ENCODE data around the gene LINGO3. TPM values are rescaled to one million over a fixed set of nuclear protein-coding genes. Genes with fewer than 3 reads are reported as not detected.

LINGO3 gene
- total RNA-seq, 2 donors from 2014 or later, result 0.58 TPM; not detected in 1

- H3K4me1 ChIP-seq, result no peaks in the 10 kb centered on the region
- intact Hi-C loops (cut with DNase I), result no loop called here
- H3K27me3 ChIP-seq, result no peaks in the 10 kb centered on the region
- H3K27ac ChIP-seq, result no peak overlapping the region
- no peak overlapping the region for H3K9ac ChIP-seq (ENCODE audit: low read depth in 2 of 2, low read length in 2 of 2)
- no peaks in the 10 kb centered on the region for H3K36me3 ChIP-seq
- TF ChIP-seq CTCF (IDR thresholded peaks at IDR 0.05), result no peak
- no peaks in the 10 kb centered on the region for H3K9me3 ChIP-seq
- DNase-seq, result no peak
- H3K4me3 ChIP-seq, result no peak overlapping the region
Observed at GRCh38 chr19:2321565-2322283, 13.8 kb upstream of the LINGO3 start.

- no peaks in the 10 kb centered on the region for H3K9me3 ChIP-seq
- H3K4me1 ChIP-seq, result no peaks in the 10 kb centered on the region
- H3K27me3 ChIP-seq, result no peaks in the 10 kb centered on the region
- no peak for TF ChIP-seq CTCF (IDR thresholded peaks at IDR 0.05)
- H3K36me3 ChIP-seq, result no peaks in the 10 kb centered on the region
- no peak overlapping the region for H3K4me3 ChIP-seq
- no peak overlapping the region for H3K9ac ChIP-seq (ENCODE audit: low read depth in 2 of 2, low read length in 2 of 2)
- DNase-seq, result no peak
- intact Hi-C loops (cut with DNase I), result no loop called here
- no peak overlapping the region for H3K27ac ChIP-seq
Observed at GRCh38 chr19:2320939-2321338, 13.0 kb upstream of the LINGO3 start.

GRCh38 chr19:2320049-2320448, 12.1 kb upstream of the LINGO3 start:
- H3K4me1 ChIP-seq, result no peaks in the 10 kb centered on the region
- H3K27me3 ChIP-seq, result no peaks in the 10 kb centered on the region
- no peaks in the 10 kb centered on the region for H3K9me3 ChIP-seq
- H3K27ac ChIP-seq, result no peak overlapping the region
- intact Hi-C loops (cut with DNase I), result no loop called here
- DNase-seq, result no peak
- H3K36me3 ChIP-seq, result no peaks in the 10 kb centered on the region
- H3K4me3 ChIP-seq, result no peak overlapping the region
- no peak overlapping the region for H3K9ac ChIP-seq (ENCODE audit: low read depth in 2 of 2, low read length in 2 of 2)
- no peak for TF ChIP-seq CTCF (IDR thresholded peaks at IDR 0.05)

GRCh38 chr19:2319551-2319950, 11.6 kb upstream of the LINGO3 start:
- Histone ChIP-seq H3K36me3 (no peaks in the 10 kb centered on the region), H3K27ac (no peak overlapping the region), H3K27me3 (no peaks in the 10 kb centered on the region), H3K9ac (ENCODE audit: low read depth in 2 of 2, low read length in 2 of 2) (no peak overlapping the region), H3K9me3 (no peaks in the 10 kb centered on the region), H3K4me1 (no peaks in the 10 kb centered on the region), H3K4me3 (no peak overlapping the region)
- TF ChIP-seq CTCF (IDR thresholded peaks at IDR 0.05), result no peak
- intact Hi-C loops (cut with DNase I), result loop anchor here (5.0 kb wide), 1 partner anchor 42 kb away; no protein-coding TSS in a partner anchor
- DNase-seq, result no peak

- H3K27ac ChIP-seq, result no peak overlapping the region
- no peak for TF ChIP-seq CTCF (IDR thresholded peaks at IDR 0.05)
- H3K9ac ChIP-seq (ENCODE audit: low read depth in 2 of 2, low read length in 2 of 2), result no peak overlapping the region
Observed at GRCh38 chr19:2318923-2319322, 11.0 kb upstream of the LINGO3 start.

More at GRCh38 chr19:2318923-2319322, 11.0 kb upstream of the LINGO3 start:
- H3K36me3 ChIP-seq, result no peaks in the 10 kb centered on the region
- H3K4me1 ChIP-seq, result no peaks in the 10 kb centered on the region
- H3K27me3 ChIP-seq, result no peaks in the 10 kb centered on the region
- H3K4me3 ChIP-seq, result no peak overlapping the region
- intact Hi-C loops (cut with DNase I), result loop anchor here (5.0 kb wide), 1 partner anchor 42 kb away; no protein-coding TSS in a partner anchor
- no peaks in the 10 kb centered on the region for H3K9me3 ChIP-seq
- no peak for DNase-seq

All from colonic mucosa (tissue), 4 donors.